SK-N-SH (cell line): ENCODE results near the gene COL5A1.

Experiments used
- CTCF ChIP-seq: fragments of 200-600 bp; sonication (generic); IDR thresholded peaks from 2 replicates; pipeline ENCODE4 v1.6.1; 2017; ENCODE audit warnings: antibody characterized with exemption, mild to moderate bottlenecking, moderate library complexity
- EZH2phosphoT487 ChIP-seq: fragments of 200-600 bp; sonication (generic); IDR thresholded peaks from 2 replicates; pipeline ENCODE4 v1.6.1; 2017; ENCODE audit warnings: low read depth, mixed run types, mild to moderate bottlenecking, antibody characterized with exemption, moderate library complexity, borderline replicate concordance
- FOXJ3 ChIP-seq: sonication (generic); formaldehyde crosslinking; IDR thresholded peaks from 2 replicates; pipeline ENCODE4 v1.5.1; 2020; ENCODE audit warnings: mild to moderate bottlenecking, missing genetic modification reagents
- PBX3 ChIP-seq: IDR thresholded peaks from 2 replicates; pipeline ENCODE4; 2012
- POLR2AphosphoS5 ChIP-seq: IDR thresholded peaks from 2 replicates; pipeline ENCODE4 v1.6.1; 2012; ENCODE audit warnings: low read depth, low read length
- RXRA ChIP-seq: IDR thresholded peaks from 2 replicates; pipeline ENCODE4 v1.4.0; 2012; ENCODE audit warnings: low read depth, mild to moderate bottlenecking, borderline replicate concordance
- USF2 ChIP-seq: fragments of 150-350 bp; IDR thresholded peaks from 2 replicates; pipeline ENCODE4 v1.6.1; 2017; ENCODE audit warnings: antibody characterized with exemption, low read length, low read depth, borderline replicate concordance
- TF ChIP-seq, protein P1 (sequence below): IDR thresholded peaks from 2 replicates; pipeline ENCODE4 v1.6.1; 2012; ENCODE audit warnings: mild to moderate bottlenecking, low read depth, low read length, moderate library complexity

DNA sequence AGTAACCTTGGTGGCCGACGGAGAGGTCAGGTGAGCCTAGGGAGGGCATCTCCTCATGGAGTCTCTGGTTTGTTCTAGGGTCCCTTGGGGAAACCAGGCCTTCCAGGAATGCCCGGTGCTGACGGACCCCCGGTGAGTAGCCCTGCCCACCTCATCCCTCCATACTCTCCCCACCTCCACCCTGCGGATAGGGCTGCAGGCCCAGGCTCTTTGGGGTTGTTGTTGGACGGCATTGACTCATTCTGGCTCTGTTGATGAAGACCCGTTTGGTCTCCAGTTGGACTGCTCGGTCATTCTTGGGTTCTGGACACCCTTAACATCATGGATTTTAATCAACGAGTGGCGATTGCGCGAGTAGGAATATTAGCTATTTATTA, 126.7 kb downstream of the COL5A1 start:
- TF ChIP-seq EZH2phosphoT487, result no peak
- TF ChIP-seq RXRA, result no peak
- TF ChIP-seq, protein P1, sequence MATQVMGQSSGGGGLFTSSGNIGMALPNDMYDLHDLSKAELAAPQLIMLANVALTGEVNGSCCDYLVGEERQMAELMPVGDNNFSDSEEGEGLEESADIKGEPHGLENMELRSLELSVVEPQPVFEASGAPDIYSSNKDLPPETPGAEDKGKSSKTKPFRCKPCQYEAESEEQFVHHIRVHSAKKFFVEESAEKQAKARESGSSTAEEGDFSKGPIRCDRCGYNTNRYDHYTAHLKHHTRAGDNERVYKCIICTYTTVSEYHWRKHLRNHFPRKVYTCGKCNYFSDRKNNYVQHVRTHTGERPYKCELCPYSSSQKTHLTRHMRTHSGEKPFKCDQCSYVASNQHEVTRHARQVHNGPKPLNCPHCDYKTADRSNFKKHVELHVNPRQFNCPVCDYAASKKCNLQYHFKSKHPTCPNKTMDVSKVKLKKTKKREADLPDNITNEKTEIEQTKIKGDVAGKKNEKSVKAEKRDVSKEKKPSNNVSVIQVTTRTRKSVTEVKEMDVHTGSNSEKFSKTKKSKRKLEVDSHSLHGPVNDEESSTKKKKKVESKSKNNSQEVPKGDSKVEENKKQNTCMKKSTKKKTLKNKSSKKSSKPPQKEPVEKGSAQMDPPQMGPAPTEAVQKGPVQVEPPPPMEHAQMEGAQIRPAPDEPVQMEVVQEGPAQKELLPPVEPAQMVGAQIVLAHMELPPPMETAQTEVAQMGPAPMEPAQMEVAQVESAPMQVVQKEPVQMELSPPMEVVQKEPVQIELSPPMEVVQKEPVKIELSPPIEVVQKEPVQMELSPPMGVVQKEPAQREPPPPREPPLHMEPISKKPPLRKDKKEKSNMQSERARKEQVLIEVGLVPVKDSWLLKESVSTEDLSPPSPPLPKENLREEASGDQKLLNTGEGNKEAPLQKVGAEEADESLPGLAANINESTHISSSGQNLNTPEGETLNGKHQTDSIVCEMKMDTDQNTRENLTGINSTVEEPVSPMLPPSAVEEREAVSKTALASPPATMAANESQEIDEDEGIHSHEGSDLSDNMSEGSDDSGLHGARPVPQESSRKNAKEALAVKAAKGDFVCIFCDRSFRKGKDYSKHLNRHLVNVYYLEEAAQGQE, result no peak
- no peak for TF ChIP-seq POLR2AphosphoS5
- no peak for TF ChIP-seq CTCF
- TF ChIP-seq FOXJ3 (CRISPR knock-in tag), result no peak
- TF ChIP-seq PBX3, result no peak
- no peak for TF ChIP-seq USF2
